Neural cell (in vitro differentiated cells): ENCODE results near the gene NAE1. TPM values are rescaled to one million over a fixed set of nuclear protein-coding genes. Genes with fewer than 3 reads are reported as not detected.

ENCODE experiments used
- H2AFZ ChIP-seq: fragments of 200-600, 300-800 bp; sonication (generic), shearing (Covaris generic); 2 replicates; pipeline ENCODE4 v1.6.0; 2014; ENCODE audit warnings: low read depth, mild to moderate bottlenecking, antibody characterized with exemption, low read length, moderate library complexity
- H3F3A ChIP-seq: fragments of 200-600 bp; shearing (Covaris generic); 2 replicates; pipeline ENCODE4 v1.6.1; 2016; ENCODE audit warnings: mild to moderate bottlenecking, moderate library complexity, mixed read lengths, antibody characterized with exemption, low read length; ENCODE audit not compliant: insufficient read depth, poor library complexity, severe bottlenecking
- H3K27ac ChIP-seq: fragments of 200-600, 300-800 bp; sonication (generic), shearing (Covaris generic); 2 replicates; pipeline ENCODE4 v1.5.1; 2014; ENCODE audit warnings: mild to moderate bottlenecking, low read length, moderate library complexity
- H3K27me3 ChIP-seq: fragments of 300-800, 200-600 bp; sonication (generic), shearing (Covaris generic); 2 replicates; pipeline ENCODE4 v1.6.0; 2014; ENCODE audit warnings: mild to moderate bottlenecking, low read depth, low read length, moderate library complexity; ENCODE audit not compliant: insufficient read depth
- H3K36me3 ChIP-seq: fragments of 300-800, 200-600 bp; sonication (generic), shearing (Covaris generic); 2 replicates; pipeline ENCODE4 v1.5.1; 2014; ENCODE audit warnings: mild to moderate bottlenecking, antibody characterized with exemption, low read length, moderate library complexity; ENCODE audit not compliant: insufficient read depth
- H3K4me2 ChIP-seq: fragments of 300-800, 200-600 bp; sonication (generic), shearing (Covaris generic); 2 replicates; pipeline ENCODE4 v1.6.0; 2014; ENCODE audit warnings: mild to moderate bottlenecking, low read length
- H3K4me3 ChIP-seq: fragments of 300-800, 200-600 bp; sonication (generic), shearing (Covaris generic); 2 replicates; pipeline ENCODE4 v1.5.1; 2014; ENCODE audit warnings: mild to moderate bottlenecking, low read length, moderate library complexity
- H3K79me2 ChIP-seq: fragments of 200-600 bp; shearing (Covaris generic); replicated peaks from 2 replicates; pipeline ENCODE4 v1.6.0; 2014; ENCODE audit warnings: mild to moderate bottlenecking, low read length, moderate library complexity; ENCODE audit not compliant: insufficient read depth
- H3K9ac ChIP-seq: fragments of 300-800, 200-600 bp; sonication (generic), shearing (Covaris generic); 2 replicates; pipeline ENCODE4 v1.6.1; 2016; ENCODE audit warnings: mild to moderate bottlenecking, low read length, mixed read lengths
- H3K9me2 ChIP-seq: fragments of 200-600 bp; shearing (Covaris generic); 2 replicates; pipeline ENCODE4 v1.6.1; 2016; ENCODE audit warnings: mild to moderate bottlenecking, low read length, mixed read lengths; ENCODE audit not compliant: insufficient read depth
- H3K9me3 ChIP-seq: fragments of 200-600, 300-800 bp; sonication (generic), shearing (Covaris generic); 2 replicates; pipeline ENCODE4 v1.6.1; 2016; ENCODE audit warnings: mild to moderate bottlenecking, mixed run types, low read length, moderate library complexity, mixed read lengths
- H4K20me1 ChIP-seq: fragments of 200-600 bp; shearing (Covaris generic); 2 replicates; pipeline ENCODE4 v1.6.1; 2016; ENCODE audit warnings: mild to moderate bottlenecking, mixed run types; ENCODE audit not compliant: insufficient read depth
- EP300 ChIP-seq: fragments of 450-650 bp; conservative IDR thresholded peaks from 2 replicates; pipeline ENCODE4 v1.6.1; 2014; ENCODE audit warnings: antibody characterized with exemption, mild to moderate bottlenecking, moderate library complexity; ENCODE audit not compliant: poor library complexity, severe bottlenecking
- EZH2 ChIP-seq: fragments of 200-600, 300-800 bp; shearing (Covaris generic), sonication (generic); IDR thresholded peaks from 2 replicates; pipeline ENCODE4 v1.6.1; 2014; ENCODE audit warnings: antibody characterized with exemption, low read length, borderline replicate concordance, mild to moderate bottlenecking; ENCODE audit not compliant: insufficient read depth, poor library complexity, severe bottlenecking
- MXI1 ChIP-seq: fragments of 450-650 bp; conservative IDR thresholded peaks from 2 replicates; pipeline ENCODE4 v1.6.1; 2014; ENCODE audit warnings: antibody characterized with exemption, mild to moderate bottlenecking; ENCODE audit not compliant: poor library complexity, severe bottlenecking
- POLR2AphosphoS5 ChIP-seq: IDR thresholded peaks from 2 replicates; pipeline ENCODE4 v1.6.1; 2012
- RAD21 ChIP-seq: fragments of 450-650 bp; conservative IDR thresholded peaks from 2 replicates; pipeline ENCODE4 v1.6.1; 2014; ENCODE audit warnings: antibody characterized with exemption, mild to moderate bottlenecking, moderate library complexity
- SMC3 ChIP-seq: fragments of 450-650 bp; conservative IDR thresholded peaks from 2 replicates; pipeline ENCODE4 v1.6.1; 2014; ENCODE audit warnings: antibody characterized with exemption, mild to moderate bottlenecking, moderate library complexity; ENCODE audit not compliant: poor library complexity
- TAF1 ChIP-seq: IDR thresholded peaks from 2 replicates; pipeline ENCODE4 v1.6.1; 2012; ENCODE audit warnings: low read depth
- polyA plus RNA-seq: library from polyadenylated mRNA; depleted of rRNA; stranded (reverse); fragments of >200 nt; gene quantifications from 2 replicates; pipeline ENCODE4 v1.2.3, GENCODE V29; 2014
- TF ChIP-seq, protein P1 (sequence below): IDR thresholded peaks from 2 replicates; pipeline ENCODE4 v1.6.1; 2012; ENCODE audit warnings: borderline replicate concordance
- TF ChIP-seq, protein P2 (sequence below): fragments of 450-650 bp; IDR thresholded peaks from 2 replicates; pipeline ENCODE4 v1.5.1; 2014; ENCODE audit warnings: antibody characterized with exemption, mild to moderate bottlenecking, moderate library complexity; ENCODE audit not compliant: poor library complexity, severe bottlenecking

NAE1 gene
- polyA plus RNA-seq, 1 donor from 2014 or later, result 227 TPM

DNA sequence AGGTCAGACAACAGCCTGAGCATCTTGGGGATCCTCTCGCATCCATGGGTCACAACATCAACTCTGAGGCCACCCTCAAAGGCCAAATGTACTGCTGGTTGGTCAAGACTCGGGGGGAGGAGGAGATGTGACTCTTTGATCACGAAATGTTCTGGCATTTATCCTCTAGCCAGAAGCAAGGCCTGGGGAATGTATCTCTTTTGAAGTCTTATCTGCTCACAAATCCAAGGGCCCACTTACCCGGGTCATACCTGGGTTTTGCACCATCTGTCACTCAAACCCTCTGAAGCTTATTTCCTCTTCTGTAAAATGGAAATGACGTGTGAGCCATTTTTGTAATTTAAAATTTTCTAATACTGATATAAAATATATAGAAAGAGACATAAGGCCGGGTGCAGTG lies 26.7 kb upstream of the NAE1 start:
- Histone ChIP-seq H2AFZ (no peak overlapping the region), H3K9me3 (no peaks in the 10 kb centered on the region), H3K27ac (no peak overlapping the region), H3F3A (no peaks in the 10 kb centered on the region), H3K36me3 (no peaks in the 10 kb centered on the region), H3K79me2 (no peaks in the 10 kb centered on the region), H4K20me1 (no peaks in the 10 kb centered on the region), H3K4me3 (no peak overlapping the region), H3K9ac (no peak overlapping the region), H3K27me3 (no peaks in the 10 kb centered on the region), H3K9me2 (no peaks in the 10 kb centered on the region), H3K4me2 (no peak overlapping the region)
- no peak for TF ChIP-seq TAF1
- TF ChIP-seq EZH2, result no peak
- TF ChIP-seq RAD21, result no peak
- no peak for TF ChIP-seq MXI1
- no peak for TF ChIP-seq EP300
- TF ChIP-seq, protein P1, sequence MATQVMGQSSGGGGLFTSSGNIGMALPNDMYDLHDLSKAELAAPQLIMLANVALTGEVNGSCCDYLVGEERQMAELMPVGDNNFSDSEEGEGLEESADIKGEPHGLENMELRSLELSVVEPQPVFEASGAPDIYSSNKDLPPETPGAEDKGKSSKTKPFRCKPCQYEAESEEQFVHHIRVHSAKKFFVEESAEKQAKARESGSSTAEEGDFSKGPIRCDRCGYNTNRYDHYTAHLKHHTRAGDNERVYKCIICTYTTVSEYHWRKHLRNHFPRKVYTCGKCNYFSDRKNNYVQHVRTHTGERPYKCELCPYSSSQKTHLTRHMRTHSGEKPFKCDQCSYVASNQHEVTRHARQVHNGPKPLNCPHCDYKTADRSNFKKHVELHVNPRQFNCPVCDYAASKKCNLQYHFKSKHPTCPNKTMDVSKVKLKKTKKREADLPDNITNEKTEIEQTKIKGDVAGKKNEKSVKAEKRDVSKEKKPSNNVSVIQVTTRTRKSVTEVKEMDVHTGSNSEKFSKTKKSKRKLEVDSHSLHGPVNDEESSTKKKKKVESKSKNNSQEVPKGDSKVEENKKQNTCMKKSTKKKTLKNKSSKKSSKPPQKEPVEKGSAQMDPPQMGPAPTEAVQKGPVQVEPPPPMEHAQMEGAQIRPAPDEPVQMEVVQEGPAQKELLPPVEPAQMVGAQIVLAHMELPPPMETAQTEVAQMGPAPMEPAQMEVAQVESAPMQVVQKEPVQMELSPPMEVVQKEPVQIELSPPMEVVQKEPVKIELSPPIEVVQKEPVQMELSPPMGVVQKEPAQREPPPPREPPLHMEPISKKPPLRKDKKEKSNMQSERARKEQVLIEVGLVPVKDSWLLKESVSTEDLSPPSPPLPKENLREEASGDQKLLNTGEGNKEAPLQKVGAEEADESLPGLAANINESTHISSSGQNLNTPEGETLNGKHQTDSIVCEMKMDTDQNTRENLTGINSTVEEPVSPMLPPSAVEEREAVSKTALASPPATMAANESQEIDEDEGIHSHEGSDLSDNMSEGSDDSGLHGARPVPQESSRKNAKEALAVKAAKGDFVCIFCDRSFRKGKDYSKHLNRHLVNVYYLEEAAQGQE, result no peak
- TF ChIP-seq POLR2AphosphoS5, result no peak
- TF ChIP-seq, protein P2, sequence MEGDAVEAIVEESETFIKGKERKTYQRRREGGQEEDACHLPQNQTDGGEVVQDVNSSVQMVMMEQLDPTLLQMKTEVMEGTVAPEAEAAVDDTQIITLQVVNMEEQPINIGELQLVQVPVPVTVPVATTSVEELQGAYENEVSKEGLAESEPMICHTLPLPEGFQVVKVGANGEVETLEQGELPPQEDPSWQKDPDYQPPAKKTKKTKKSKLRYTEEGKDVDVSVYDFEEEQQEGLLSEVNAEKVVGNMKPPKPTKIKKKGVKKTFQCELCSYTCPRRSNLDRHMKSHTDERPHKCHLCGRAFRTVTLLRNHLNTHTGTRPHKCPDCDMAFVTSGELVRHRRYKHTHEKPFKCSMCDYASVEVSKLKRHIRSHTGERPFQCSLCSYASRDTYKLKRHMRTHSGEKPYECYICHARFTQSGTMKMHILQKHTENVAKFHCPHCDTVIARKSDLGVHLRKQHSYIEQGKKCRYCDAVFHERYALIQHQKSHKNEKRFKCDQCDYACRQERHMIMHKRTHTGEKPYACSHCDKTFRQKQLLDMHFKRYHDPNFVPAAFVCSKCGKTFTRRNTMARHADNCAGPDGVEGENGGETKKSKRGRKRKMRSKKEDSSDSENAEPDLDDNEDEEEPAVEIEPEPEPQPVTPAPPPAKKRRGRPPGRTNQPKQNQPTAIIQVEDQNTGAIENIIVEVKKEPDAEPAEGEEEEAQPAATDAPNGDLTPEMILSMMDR, result no peak
- TF ChIP-seq SMC3, result no peak

DNA sequence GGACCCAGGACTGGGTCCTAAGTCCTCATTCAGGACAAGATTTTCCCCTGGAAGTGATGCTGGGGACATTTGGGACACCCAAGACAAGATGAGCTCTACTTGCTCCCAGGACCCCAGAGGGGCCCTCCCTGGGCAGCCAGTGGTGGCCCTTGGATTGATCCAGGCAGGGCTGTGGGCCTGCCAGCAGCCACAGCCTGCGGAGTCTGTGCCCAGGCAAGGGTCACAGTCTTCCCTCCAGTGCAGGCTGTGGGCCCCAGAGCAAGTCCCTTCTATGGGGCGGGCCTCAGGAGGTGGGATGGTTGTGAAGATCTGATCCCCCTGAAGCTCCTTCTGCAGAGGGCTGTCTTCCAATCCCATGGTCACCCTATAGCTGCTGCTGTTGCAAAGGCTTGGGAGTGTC lies 26.0 kb upstream of the NAE1 start:
- TF ChIP-seq RAD21 (no peak), TAF1 (no peak), MXI1 (no peak), POLR2AphosphoS5 (no peak), EP300 (no peak), EZH2 (no peak), SMC3 (no peak)
- TF ChIP-seq, protein P2, result no peak
- TF ChIP-seq, protein P1, result no peak
- H3F3A ChIP-seq, result no peaks in the 10 kb centered on the region
- H3K4me3 ChIP-seq, result no peak overlapping the region

More for the DNA sequence above, 26.0 kb upstream of the NAE1 start:
- H3K4me2 ChIP-seq, result no peak overlapping the region
- H3K9ac ChIP-seq, result no peak overlapping the region
- no peaks in the 10 kb centered on the region for H3K36me3 ChIP-seq
- no peak overlapping the region for H3K27ac ChIP-seq
- H3K27me3 ChIP-seq, result no peaks in the 10 kb centered on the region
- H4K20me1 ChIP-seq, result no peaks in the 10 kb centered on the region
- H3K9me2 ChIP-seq, result no peaks in the 10 kb centered on the region
- no peaks in the 10 kb centered on the region for H3K9me3 ChIP-seq
- no peak overlapping the region for H2AFZ ChIP-seq
- no peaks in the 10 kb centered on the region for H3K79me2 ChIP-seq
